ENCODE results near the gene KNL1.

The KNL1 gene

DNA sequence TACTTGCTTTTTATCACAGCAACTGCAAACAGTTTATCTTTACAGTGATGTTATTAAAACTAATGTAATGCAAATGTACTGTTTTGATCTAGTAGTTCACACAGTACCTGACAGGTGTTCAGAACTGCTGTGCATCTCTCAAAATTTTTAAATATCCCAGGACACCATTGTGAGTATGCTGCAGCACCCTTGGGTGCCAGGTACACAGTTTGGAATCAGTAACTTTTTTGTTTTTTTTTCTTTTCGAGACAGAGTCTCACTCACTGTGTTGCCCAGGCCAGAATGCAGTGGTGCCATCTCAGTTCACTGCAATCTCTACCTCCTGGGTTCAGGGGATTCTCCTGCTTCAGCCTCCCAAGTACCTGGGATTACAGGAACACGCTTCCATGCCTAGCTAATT is 3.0 kb downstream of the KNL1 start:
- Histone ChIP-seq H3K9me3 (ENCODE audit: insufficient read depth, low read length) (no peaks in the 10 kb centered on the region; the same call in 1 of the 2 replicates), H3K27me3 (ENCODE audit: low read length) (no peaks in the 10 kb centered on the region), H4K20me1 (ENCODE audit: low read depth, low read length) (no peaks in the 10 kb centered on the region), H3F3A (ENCODE audit: insufficient read depth) (peaks cover 24% of the 10 kb centered on the region), H3K27ac (ENCODE audit: low read depth, low read length) (peak overlapping the region; percentile 7; the same call in 1 of the 2 replicates), H2AFZ (ENCODE audit: low read depth, low read length, severe bottlenecking) (no peak overlapping the region), H3K9ac (ENCODE audit: low read length) (no peak overlapping the region; the same call in 1 of the 2 replicates), H3K4me3 (ENCODE audit: insufficient read depth, low read length, poor library complexity, severe bottlenecking) (no peak overlapping the region), H3K4me2 (ENCODE audit: low read depth, low read length, poor library complexity, severe bottlenecking) (peak overlapping the region; percentile 100), H3K9me2 (replicated peaks; ENCODE audit: insufficient read depth, low read length) (no peaks in the 10 kb centered on the region), H3K79me2 (ENCODE audit: insufficient read depth, low read length) (peaks cover 75% of the 10 kb centered on the region), H3K36me3 (ENCODE audit: low read length) (peaks cover 8% of the 10 kb centered on the region)
- TF ChIP-seq, protein P1, sequence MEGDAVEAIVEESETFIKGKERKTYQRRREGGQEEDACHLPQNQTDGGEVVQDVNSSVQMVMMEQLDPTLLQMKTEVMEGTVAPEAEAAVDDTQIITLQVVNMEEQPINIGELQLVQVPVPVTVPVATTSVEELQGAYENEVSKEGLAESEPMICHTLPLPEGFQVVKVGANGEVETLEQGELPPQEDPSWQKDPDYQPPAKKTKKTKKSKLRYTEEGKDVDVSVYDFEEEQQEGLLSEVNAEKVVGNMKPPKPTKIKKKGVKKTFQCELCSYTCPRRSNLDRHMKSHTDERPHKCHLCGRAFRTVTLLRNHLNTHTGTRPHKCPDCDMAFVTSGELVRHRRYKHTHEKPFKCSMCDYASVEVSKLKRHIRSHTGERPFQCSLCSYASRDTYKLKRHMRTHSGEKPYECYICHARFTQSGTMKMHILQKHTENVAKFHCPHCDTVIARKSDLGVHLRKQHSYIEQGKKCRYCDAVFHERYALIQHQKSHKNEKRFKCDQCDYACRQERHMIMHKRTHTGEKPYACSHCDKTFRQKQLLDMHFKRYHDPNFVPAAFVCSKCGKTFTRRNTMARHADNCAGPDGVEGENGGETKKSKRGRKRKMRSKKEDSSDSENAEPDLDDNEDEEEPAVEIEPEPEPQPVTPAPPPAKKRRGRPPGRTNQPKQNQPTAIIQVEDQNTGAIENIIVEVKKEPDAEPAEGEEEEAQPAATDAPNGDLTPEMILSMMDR (IDR thresholded peaks at IDR 0.05; ENCODE audit: insufficient read depth, low read length, poor library complexity, severe bottlenecking), result no peak
- no peak for TF ChIP-seq EZH2phosphoT487 (conservative IDR thresholded peaks at IDR 0.05; ENCODE audit: low read length)

DNA sequence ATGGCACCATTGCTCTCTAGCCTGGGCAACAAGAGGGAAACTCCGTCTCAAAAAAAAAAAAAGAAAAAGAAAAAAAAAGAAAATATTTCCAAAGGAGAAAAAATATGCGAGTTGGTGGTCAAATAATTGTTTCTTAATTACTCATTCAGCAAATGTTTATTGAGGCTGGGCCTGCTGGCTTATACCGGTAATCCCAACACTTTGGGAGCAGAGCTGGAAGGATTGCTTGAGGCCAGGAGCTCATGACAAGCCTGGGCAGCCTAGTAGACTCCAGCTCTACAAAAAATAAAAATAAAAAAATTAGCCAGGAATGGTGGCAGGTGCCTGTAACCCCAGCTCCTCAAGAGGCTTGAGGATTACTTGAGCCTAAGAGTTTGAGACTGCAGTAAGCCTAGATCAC is 4.1 kb downstream of the KNL1 start:
- no peak overlapping the region for H3K9ac ChIP-seq (ENCODE audit: low read length)
- no peaks in the 10 kb centered on the region for H3K9me2 ChIP-seq (replicated peaks; ENCODE audit: insufficient read depth, low read length)
- H3K79me2 ChIP-seq (ENCODE audit: insufficient read depth, low read length), result peaks cover 84% of the 10 kb centered on the region
- H3K27me3 ChIP-seq (ENCODE audit: low read length), result no peaks in the 10 kb centered on the region
- H3K36me3 ChIP-seq (ENCODE audit: low read length), result peaks cover 11% of the 10 kb centered on the region
- H3K4me2 ChIP-seq (ENCODE audit: low read depth, low read length, poor library complexity, severe bottlenecking), result no peak overlapping the region
- H2AFZ ChIP-seq (ENCODE audit: low read depth, low read length, severe bottlenecking), result no peak overlapping the region
- no peaks in the 10 kb centered on the region; the same call in 1 of the 2 replicates for H3K9me3 ChIP-seq (ENCODE audit: insufficient read depth, low read length)
- H4K20me1 ChIP-seq (ENCODE audit: low read depth, low read length), result no peaks in the 10 kb centered on the region
- peaks cover 15% of the 10 kb centered on the region for H3F3A ChIP-seq (ENCODE audit: insufficient read depth)
- no peak for TF ChIP-seq EZH2phosphoT487 (conservative IDR thresholded peaks at IDR 0.05; ENCODE audit: low read length)
- TF ChIP-seq, protein P1 (IDR thresholded peaks at IDR 0.05; ENCODE audit: insufficient read depth, low read length, poor library complexity, severe bottlenecking), result no peak
- H3K27ac ChIP-seq (ENCODE audit: low read depth, low read length), result no peak overlapping the region
- no peak overlapping the region for H3K4me3 ChIP-seq (ENCODE audit: insufficient read depth, low read length, poor library complexity, severe bottlenecking)

DNA sequence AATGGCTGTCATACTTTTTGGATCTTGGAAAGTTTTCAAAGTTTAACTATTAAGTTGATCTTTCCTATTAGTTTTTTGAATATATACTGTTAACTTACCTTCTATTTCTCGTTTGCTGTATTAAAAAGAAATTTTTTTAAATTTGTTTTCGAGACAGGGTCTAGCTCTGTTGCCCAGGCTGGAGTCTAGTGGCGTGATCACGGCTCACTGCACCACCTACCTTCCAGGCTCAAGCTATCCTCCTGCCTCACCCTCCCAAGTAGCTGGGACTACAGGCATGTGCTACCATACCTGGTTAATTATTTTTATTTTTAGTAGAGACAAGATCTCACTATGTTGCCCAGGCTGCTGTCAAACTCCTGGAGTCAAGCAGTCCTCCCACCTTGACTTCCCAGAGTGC is 4.6 kb downstream of the KNL1 start:
- H3F3A ChIP-seq (ENCODE audit: insufficient read depth), result peaks cover 11% of the 10 kb centered on the region; the same call in 1 of the 2 replicates
- no peak overlapping the region for H3K4me3 ChIP-seq (ENCODE audit: insufficient read depth, low read length, poor library complexity, severe bottlenecking)
- H3K36me3 ChIP-seq (ENCODE audit: low read length), result peaks cover 11% of the 10 kb centered on the region
- H3K27ac ChIP-seq (ENCODE audit: low read depth, low read length), result no peak overlapping the region
- no peak for TF ChIP-seq EZH2phosphoT487 (conservative IDR thresholded peaks at IDR 0.05; ENCODE audit: low read length)
- TF ChIP-seq, protein P1 (IDR thresholded peaks at IDR 0.05; ENCODE audit: insufficient read depth, low read length, poor library complexity, severe bottlenecking), result no peak
- H4K20me1 ChIP-seq (ENCODE audit: low read depth, low read length), result no peaks in the 10 kb centered on the region
- no peaks in the 10 kb centered on the region; the same call in 1 of the 2 replicates for H3K9me3 ChIP-seq (ENCODE audit: insufficient read depth, low read length)
- no peak overlapping the region for H3K4me2 ChIP-seq (ENCODE audit: low read depth, low read length, poor library complexity, severe bottlenecking)
- no peaks in the 10 kb centered on the region for H3K9me2 ChIP-seq (replicated peaks; ENCODE audit: insufficient read depth, low read length)
- H2AFZ ChIP-seq (ENCODE audit: low read depth, low read length, severe bottlenecking), result no peak overlapping the region
- no peaks in the 10 kb centered on the region for H3K27me3 ChIP-seq (ENCODE audit: low read length)
- peaks cover 90% of the 10 kb centered on the region for H3K79me2 ChIP-seq (ENCODE audit: insufficient read depth, low read length)
- no peak overlapping the region for H3K9ac ChIP-seq (ENCODE audit: low read length)

All from SU-DHL-6 (cell line).